GM18858 (cell line): ENCODE results near the gene RNF13.
"Not testable (repeated sequence)": the region's sequence is repeated elsewhere in the genome, so short reads cannot be mapped to it uniquely, and the experiment has no call there.

Experiments
- ATAC-seq: cut with Tn5 transposase; IDR thresholded peaks from one replicate; pipeline ENCODE4 v1.9.1; 2021; ENCODE audit not compliant: unreplicated experiment

Gene RNF13

DNA sequence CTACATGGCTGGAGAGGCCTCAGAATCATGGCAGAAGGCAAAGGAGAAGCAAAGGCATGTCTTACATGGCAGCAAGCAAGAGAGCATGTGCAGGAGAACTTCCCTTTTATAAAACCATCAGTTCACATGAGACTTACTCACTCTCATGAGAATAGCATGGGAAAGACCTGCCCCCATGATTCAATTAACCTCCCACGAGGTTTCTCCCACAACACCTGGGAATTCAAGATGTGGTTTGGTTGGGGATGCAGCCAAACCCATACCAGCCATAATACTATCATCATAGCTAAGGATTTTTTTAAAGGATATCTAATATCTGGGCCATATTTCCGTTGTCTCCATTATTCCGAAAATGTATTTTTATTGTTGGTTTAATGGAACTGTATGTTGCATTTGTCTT is 26.5 kb downstream of the RNF13 start:
- ATAC-seq: not testable (repeated sequence)

DNA sequence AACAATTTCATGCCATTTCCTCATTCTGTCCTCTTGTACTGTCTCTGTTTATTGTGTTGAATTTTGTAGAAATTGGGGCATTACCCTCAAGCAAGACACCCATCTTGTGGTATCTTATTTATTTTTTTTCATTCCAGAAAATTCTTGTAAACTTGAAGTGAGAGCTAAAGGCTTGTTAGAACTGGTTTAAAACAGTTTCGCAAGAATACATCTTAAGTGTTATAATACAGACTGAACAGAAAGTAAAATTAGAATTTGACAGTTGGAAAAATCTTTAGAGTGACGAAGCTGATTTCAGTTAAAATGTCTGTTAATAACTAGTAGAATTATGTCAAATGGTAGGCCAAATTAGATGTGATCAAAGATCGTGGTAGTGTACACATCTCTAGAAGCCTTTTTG is 26.9 kb downstream of the RNF13 start:
- no peak for ATAC-seq

DNA sequence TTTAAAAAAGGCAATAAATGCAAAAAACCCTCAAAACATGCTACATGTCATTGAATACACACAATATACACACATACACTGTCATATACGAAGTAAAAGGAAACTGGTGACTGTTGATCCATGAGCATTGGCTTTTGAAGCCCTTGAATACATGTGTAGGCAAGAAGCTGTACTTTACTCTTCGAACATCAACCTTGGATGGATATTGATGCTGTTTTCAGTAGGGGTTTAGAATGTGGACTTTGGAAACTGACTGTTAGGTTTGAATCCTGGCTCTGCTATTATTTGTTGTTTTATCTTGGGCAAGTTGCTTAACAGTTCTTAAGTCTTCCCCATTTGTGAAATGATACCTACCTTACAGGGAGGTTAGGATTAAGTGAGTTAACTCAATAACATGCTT is 30.5 kb downstream of the RNF13 start:
- ATAC-seq: no peak

DNA sequence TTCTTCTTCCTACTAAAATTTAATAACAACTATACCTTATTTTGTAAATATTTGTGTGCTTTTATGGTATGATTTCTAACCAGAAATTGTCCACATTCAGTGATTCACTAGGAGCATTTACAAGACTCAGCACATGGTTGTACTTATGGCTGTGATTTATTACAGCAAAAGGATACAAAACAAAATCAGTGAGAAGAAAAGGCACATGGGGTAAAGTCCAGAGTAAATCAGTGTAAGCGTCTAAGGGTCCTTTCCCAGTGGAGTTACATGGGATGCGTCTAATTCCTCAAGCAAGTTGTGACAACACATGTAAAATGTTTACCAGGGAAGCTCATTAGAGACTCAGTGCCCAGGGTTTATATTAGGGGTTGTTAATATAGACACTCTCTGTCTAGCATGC is 31.1 kb downstream of the RNF13 start:
- no peak for ATAC-seq

DNA sequence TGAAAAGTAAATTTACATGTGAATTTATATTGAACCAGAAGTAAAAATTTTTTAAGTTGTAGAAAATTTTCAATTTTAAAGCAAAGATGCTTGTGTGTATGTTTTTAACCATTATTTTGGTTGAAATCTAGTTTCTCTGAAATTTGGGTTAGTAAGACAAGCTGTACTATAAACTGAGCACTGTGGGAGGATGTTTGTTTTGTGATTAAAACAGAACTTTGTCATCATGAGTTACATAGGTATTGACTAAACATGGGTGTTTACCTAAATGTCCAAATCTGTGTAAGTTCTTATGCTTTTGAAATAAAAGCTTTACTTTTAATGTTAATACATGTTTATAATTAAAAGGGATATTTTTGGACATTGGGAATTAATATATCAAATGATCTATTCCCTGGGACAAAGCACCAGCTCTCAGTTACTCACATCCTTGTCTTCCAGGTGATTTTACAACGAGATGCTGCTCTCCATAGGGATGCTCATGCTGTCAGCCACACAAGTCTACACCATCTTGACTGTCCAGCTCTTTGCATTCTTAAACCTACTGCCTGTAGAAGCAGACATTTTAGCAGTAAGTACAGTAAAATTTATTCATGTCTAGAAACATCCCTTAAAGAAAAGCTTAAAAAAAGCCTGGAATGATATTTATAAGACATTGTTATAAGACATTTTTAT is 32.7 kb downstream of the RNF13 start:
- no peak for ATAC-seq

DNA sequence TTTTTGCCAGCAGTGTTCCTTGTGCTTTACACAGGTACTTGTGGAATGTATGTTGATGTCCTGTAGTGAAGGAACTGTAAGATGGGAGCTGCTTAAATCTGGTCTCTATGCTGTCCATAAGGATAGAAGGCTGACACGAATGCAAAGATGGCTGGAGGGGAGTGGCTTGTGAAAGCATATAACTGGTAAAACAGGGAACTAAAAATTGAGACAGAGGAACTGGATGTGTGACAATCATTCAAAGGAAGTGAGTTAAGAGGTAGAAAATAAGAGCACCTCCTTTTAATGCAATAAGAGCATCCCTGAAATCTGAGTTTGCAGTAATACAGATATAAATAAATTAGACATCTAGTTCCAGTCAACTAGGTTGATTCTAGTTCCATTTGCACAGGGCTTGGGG is 35.2 kb downstream of the RNF13 start:
- ATAC-seq: no peak

DNA sequence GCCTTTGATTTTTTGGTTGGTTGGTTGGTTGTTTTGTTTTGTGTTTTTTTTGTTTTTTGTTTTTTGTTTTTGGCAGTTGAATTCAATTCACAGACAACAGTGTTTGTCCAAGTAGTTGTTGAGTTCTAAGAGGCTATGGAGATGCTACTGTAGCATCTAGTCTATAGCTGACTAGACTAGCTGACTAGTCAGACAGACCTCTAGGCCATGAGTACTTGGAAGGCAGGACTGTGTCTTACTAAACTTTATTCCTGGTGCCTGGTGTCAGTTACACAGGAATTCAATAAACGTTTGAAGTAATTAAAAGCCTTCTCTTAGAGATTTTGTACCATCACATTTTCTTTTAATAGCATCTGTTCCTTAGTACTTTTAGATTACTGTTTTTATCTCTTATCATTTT is 35.7 kb downstream of the RNF13 start:
- ATAC-seq: no peak

DNA sequence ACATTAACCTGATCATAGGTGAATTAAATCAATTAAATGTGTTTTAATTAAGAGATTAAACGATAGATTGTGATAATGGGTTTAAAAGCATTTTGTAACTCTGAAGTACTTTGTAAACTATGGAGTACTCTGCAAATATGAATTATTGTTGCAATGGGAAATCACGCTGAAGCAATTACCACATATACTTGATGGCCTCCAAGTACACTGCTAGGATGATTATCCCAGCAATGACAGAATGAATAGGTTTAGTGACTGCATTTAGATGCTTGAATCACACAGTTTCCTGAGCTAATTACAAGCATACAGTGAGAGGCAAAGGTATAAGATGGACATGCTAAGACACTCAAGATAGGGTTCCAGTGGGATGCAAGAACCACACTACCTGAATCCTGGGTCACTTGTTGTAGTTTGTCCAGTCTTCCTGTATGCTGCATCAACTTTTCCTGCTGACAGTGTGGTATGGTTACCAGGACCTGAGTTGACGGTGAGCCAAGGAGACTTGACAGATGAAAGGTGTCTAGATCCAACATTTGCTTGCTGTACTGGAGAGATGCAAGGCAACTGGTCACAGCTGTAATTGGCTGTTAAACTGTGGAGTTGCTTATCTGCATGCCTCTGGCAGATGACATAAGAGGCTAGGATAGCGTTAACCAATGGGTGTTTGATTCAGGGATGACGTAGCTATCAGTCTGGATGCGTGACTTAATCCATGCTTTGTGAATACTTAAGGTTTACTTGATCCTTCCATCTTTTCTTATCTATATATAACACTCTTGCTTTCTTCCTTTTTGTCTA is 38.0 kb downstream of the RNF13 start:
- ATAC-seq: no peak

DNA sequence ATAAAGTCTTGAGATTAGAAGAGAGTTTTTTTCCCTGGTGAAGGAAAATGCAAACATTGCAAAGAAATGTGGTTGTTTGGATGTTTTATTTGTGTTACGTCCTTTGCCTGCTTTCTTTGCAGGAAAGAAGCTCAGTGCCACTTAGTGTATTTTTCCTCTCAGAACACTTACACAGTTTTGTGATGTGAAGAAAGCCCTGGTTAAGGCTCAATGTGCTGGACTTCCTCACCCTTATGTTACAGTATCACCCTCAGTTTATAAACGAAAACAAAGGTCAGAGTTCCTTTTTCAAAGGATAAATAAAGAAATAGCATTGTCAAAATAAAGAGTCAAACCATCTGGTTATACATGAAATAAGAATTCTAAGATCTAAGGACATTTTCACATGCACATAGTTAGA is 45.9 kb downstream of the RNF13 start:
- no peak for ATAC-seq

DNA sequence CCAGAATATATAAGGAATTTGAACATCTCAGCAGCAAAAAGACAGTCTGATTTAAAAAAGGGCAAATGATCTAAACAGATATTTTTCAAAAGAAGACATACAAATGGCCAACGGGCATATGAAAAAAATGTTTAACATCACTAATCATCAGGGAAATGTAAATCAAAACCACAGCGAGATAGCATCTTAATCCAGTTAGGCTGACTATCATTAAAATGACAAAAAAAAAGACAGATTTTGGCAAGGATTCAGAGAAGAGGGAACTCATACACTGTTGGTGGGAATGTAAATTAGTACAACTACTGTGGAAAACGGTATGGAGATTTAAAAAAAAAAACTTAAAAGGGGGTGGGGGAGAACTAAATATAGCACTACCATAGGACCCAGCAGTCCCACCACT is 47.9 kb downstream of the RNF13 start:
- ATAC-seq: no peak

DNA sequence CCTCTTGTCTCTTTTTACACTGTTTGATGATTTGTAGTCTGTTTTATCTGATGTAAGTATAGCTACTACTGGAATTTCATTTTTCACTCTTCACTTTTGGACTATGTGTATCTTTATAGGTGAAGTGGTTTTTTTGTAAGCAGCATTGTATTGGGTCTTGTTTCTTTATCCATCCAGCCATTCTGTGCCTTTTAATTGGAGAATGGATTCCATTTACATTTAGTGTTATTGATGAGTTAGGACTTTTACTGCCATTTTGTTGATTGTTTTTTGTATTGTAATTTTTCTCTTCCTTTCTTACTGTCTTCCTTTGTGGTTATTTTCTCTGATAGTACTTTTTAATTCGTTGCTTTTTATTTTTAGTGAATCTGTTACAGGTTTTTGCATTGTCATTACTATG is 54.5 kb downstream of the RNF13 start:
- ATAC-seq: no peak

DNA sequence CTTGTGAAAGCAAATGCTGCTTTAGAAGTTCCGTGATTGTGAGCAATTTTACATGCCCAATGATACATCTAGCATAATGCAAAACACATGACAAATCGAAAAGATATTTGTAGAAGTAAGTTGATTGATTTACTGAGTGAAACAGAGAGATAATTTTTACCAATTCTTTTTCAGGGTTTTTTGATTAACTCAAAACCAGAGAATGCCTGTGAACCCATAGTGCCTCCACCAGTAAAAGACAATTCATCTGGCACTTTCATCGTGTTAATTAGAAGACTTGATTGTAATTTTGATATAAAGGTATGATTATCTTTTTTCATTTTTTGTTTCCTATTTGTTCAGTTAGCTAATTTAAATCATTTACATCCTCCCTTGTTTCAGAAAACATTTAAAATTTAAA is 58.8 kb downstream of the RNF13 start:
- ATAC-seq: no peak

DNA sequence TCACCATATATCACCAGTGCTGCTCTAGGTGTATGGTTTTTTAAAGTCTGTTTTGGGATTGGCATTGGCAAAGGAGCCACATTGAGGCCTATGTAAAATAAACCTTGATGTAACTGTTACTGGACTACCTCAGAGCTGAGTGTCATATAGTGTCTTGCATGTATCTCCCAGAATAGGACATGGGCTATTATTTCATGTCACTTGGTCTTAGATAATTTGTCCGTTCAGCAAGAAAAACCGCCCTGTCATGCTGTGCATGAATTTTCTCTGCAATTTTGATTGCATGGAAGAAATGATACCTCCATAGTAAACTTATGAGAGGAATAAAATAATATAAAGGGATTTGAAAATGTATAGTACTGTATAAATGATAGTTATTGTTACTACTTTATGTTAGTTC is 59.6 kb downstream of the RNF13 start:
- no peak for ATAC-seq

DNA sequence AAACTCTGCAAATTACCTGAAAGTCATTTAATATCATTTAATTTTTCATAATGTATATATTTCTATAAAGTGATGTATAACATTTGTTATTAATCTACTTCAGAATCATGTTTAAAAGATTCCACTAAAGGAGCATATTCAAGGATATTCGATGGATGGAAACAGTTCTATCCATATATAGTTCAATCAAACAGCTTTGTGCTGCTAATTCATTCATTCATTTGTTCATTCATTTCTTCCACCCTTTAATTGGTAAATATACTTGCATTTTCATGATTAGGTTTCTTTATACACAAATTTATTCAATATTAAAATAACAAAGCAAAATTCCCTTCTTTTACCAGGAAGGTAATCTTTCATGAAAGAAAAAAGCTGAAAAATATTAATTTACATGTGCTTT is 64.7 kb downstream of the RNF13 start:
- ATAC-seq: no peak

DNA sequence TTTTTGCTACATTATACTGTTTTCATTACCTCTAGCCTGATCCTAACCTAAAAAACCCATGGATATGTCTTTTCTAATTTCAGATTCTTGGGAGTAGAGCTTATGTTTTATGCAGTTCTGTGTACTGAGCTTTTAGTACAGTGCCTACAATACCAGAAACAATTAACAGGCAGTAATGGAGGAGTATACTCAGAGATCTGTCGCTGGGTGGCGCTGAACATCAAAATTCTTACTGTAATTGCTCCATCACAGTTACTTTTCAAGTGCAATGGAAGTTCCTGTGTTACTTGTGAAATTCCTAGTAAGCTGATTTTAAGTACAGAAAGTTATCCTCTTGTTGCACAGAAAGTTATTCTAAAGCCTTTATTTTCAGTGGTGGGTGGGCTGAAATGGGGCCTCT is 66.9 kb downstream of the RNF13 start:
- ATAC-seq: no peak

DNA sequence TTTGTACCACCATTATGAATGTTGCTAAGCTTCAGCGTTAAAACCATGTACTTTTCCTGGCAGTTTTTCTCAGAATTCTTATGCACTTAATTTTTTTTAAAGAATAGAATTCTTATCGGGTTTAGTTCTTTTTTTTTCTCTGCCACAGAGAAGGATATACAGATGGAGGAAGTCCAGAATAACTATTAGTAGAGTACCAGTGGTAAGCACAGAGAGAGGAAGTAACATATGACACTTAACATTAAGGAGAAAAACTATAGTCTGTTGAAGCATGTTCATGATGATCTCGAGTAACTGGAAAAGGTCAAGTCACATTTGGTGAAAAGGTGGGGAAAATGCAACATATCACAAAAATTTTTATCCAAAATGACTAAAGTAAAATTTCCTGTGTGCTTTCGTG is 68.9 kb downstream of the RNF13 start:
- no peak for ATAC-seq

DNA sequence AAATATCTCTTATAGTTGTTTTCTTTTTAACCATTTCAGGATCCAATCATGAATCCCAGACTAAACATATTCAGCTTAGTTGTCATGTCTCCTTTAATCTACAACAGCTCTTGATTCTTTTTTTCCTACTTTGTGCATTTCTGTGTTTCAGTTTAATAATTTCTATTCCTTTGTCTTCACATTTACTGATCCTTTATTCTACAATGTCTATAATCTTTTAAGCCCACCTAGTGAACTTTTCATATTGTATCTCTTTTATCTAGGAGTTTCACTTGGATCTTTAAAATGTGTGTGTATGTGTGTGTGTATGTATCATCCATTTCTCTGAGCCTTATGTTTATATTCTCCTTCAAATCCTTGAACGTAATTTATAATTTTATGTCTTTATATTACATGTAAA is 70.1 kb downstream of the RNF13 start:
- ATAC-seq: no peak

DNA sequence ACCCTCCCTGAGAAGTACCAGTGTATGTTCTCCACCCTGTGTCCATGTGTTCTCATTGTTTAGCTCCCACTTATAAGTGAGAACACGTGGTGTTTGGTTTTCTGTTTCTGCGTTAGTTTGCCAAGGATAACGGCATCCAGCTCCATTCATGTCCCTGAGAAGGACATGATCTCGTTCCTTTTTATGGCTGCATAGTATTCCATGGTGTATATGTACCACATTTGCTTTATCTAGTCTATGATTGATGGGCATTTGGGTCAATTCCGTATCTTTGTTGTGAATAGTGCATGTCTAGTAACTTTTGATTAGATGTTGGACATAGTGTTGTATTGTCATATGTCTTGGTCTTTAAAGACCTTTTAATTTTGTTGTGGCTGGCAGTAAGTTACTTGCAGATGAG is 70.8 kb downstream of the RNF13 start:
- not testable (repeated sequence) for ATAC-seq

DNA sequence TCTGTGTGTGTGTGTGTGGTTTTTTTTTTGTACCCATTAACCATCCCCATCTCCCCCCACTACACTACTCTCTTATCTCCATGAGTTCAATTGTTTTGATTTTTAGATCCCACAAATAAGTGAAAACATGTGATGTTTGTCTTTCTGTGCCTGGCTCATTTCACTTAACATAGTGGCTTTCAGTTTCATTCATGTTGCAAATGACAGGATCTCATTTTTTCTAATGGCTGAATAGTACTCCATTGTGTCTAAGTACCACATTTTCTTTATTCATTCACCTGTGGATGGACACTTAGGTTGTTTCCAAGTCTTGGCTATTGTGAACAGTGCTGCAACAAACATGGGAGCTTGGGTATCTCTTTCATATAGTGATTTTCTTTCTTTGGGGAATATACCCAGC is 71.8 kb downstream of the RNF13 start:
- not testable (repeated sequence) for ATAC-seq

DNA sequence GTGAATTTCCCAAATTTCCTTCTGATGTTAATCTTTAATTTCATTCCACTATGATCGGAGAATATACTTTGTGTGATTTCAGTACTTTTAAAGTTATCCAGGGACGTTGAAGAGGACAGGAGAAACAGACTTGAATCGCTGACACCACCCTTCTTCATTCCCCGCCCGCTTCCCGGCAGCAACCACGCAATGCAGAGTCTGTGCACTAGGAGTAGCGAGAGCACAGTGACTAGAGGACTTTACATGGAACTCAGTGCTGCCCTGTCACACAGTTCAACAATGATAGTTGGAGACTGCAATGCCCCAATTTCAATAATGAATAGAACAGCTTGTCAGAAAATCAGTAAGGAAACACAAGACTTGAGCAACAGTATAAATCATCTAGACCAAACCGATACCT is 73.9 kb downstream of the RNF13 start:
- no peak for ATAC-seq

DNA sequence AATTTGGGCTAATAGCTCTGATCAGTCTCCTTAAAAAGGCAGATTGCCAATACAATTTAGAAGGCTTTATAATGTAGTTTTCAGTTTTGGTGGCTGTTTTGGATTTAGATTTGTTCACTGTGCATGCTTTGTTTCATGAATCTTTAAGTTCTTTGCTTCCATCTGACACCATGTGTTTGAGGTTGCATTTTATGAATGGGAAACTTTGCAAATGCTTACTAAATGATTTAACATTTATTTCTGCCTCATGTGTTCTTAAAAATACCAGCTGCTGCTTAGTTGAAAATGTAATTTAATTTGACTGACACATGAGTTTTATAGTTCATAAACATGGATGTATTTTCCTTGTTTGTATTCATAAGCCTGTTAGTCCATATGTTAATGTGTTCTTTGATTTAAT is 78.6 kb downstream of the RNF13 start:
- no peak for ATAC-seq

DNA sequence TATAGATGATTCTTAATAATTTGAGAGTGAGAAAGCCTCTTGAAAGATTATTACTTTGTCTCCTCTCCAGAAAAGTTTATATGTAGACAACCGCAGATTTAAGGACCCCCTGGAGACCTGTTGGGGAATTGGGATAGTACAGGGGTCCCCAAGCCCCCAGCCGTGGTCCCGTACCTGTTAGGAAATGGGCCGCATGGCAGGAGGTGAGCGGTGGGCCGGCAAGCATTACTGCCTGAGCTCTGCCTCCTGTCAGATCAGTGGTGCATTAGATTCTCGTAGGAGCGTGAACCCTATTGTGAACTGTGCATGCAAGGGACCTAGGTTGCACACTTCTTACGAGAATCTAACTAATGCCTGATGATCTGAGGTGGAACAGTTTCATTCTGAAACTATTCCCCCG is 79.4 kb downstream of the RNF13 start:
- no peak for ATAC-seq

DNA sequence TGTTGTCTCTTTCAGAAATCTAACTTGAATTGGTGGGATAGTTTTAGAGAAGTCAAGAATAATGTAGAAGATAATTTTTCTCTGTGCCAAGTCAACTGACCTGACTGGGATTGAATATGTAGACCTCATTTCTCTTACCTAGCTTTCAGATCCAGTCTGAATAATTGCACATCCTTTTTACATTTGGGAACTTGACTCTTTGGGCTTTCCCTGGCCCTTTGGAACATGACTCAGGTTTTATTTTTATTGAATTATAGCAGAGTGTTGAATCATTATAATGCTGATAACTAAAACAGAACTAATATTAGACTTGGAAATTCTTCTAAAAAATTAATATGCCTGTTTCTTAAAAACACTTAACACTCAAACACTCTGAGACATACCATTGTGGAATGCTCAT is 81.2 kb downstream of the RNF13 start:
- ATAC-seq: no peak
